ENCODE results near the gene CDK5RAP1.

CDK5RAP1 gene

DNA sequence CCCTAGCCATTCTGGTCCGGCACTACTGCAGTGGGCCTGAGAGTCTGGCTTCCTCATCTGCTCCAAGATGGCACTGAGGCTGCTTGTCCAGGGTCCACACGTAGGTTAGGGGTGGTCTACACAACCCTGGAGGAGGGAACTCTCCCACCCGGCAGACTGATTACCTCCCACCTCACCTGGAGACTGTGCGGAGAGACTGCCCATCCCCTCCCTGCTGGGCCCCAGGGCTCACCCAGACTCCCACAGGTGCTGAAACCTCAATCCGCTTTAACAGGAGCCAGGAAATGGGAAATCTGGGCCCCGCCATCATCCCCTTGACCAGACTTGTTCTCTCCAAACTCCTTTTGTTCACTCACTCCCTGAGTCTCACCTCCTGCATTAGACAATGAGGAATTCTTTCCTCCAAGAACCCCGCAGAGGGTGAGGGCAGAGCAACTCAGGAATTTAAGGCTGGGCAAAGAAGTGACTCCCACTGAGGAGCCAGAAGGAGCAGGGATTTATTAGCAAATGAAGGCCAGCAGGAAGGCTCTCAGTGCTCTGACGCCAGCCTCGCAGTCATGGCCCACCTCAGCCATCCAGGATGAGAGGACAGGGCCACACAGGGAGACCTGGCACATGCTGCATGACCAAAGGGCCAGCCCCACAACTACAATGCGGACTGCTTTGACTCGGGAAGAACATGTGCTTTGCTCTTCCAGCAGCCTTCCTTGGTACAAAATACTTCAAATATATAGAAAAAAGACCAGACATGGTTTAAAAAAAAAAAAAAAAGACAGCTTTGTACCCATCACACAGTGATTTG is 53.0 kb downstream of the CDK5RAP1 start:
- TF ChIP-seq, protein P1, sequence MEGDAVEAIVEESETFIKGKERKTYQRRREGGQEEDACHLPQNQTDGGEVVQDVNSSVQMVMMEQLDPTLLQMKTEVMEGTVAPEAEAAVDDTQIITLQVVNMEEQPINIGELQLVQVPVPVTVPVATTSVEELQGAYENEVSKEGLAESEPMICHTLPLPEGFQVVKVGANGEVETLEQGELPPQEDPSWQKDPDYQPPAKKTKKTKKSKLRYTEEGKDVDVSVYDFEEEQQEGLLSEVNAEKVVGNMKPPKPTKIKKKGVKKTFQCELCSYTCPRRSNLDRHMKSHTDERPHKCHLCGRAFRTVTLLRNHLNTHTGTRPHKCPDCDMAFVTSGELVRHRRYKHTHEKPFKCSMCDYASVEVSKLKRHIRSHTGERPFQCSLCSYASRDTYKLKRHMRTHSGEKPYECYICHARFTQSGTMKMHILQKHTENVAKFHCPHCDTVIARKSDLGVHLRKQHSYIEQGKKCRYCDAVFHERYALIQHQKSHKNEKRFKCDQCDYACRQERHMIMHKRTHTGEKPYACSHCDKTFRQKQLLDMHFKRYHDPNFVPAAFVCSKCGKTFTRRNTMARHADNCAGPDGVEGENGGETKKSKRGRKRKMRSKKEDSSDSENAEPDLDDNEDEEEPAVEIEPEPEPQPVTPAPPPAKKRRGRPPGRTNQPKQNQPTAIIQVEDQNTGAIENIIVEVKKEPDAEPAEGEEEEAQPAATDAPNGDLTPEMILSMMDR (IDR thresholded peaks at IDR 0.05; ENCODE audit: low read depth, low read length): no peak
- no peak overlapping the region for H3K4me3 ChIP-seq (ENCODE audit: low read depth, low read length)
- in situ Hi-C loops (cut with HindIII; ENCODE audit: low sequenced_read_pairs): no loop called here
- no peak for DNase-seq (ENCODE audit: low read depth, low spot score)

DNA sequence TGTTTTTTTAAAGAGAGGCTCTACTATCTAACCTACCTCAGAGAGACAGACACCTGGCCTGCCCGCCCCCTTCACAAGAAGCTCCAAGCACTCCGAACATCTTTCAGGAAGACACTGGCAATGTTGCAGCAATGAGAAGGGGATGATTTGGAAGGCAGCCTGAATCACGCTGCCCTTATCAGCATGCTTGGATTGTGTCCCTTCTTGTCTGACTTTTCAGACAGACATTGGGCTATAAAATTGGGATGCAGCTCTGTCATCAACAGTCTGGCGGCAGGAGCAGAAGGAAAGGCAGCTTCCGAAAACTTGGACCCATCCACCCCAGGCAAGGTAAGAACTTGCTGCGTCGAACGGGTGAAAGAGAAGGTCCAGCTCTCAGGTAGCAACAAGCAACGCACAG is 56.0 kb downstream of the CDK5RAP1 start:
- TF ChIP-seq, protein P1 (IDR thresholded peaks at IDR 0.05; ENCODE audit: low read depth, low read length): no peak
- DNase-seq (ENCODE audit: low read depth, low spot score): no peak
- no peak overlapping the region for H3K4me3 ChIP-seq (ENCODE audit: low read depth, low read length)
- in situ Hi-C loops (cut with HindIII; ENCODE audit: low sequenced_read_pairs): no loop called here

DNA sequence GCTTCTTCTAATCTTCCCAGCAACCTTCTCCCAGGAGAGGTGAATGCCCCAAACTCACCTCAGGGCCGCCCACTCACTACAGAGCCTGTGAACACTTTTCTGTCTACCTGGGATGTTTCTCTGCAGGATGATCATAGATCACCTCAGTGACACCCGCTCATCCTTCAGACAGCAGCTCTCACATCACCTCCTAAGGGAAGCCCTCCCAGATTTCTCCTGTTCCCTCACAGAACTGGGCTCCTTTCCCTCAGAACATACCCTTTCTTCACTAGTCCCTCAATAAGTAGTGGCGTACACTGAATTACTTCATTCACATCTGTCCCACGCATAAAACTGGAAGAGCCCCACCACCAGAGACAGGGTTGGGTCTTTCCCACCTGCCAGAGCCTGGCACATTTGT is 57.8 kb downstream of the CDK5RAP1 start:
- no peak for DNase-seq (ENCODE audit: low read depth, low spot score)
- TF ChIP-seq, protein P1 (IDR thresholded peaks at IDR 0.05; ENCODE audit: low read depth, low read length): no peak
- H3K4me3 ChIP-seq (ENCODE audit: low read depth, low read length): no peak overlapping the region
- in situ Hi-C loops (cut with HindIII; ENCODE audit: low sequenced_read_pairs): no loop called here

DNA sequence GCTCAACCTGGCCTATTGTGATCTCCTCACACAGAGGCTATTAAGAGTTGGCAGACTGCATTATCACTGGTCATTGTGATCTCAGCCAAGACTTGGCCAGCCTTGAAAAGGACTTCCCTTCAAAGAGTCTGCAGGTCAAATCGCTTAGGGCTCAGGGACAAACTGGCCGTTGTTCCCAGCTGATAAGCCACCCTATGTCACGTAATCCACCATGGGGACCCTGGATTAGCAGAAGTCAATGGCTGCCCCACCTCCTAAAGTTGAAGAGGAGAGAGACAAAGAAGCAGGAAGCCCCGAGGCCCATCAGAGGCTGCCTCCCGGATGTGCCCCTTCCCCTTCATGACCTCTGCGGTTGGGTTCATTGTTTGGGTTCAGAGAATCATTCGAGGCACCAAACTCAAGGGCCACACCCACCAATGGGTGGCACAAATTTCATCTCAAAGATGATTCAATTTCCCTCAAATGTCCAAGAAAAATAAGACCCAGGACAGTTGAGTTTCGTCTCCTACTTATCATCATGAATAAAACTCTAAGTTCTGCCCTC is 61.7 kb downstream of the CDK5RAP1 start:
- in situ Hi-C loops (cut with HindIII; ENCODE audit: low sequenced_read_pairs): no loop called here
- H3K4me3 ChIP-seq (ENCODE audit: low read depth, low read length): no peak overlapping the region
- TF ChIP-seq, protein P1 (IDR thresholded peaks at IDR 0.05; ENCODE audit: low read depth, low read length): no peak
- no peak for DNase-seq (ENCODE audit: low read depth, low spot score)

DNA sequence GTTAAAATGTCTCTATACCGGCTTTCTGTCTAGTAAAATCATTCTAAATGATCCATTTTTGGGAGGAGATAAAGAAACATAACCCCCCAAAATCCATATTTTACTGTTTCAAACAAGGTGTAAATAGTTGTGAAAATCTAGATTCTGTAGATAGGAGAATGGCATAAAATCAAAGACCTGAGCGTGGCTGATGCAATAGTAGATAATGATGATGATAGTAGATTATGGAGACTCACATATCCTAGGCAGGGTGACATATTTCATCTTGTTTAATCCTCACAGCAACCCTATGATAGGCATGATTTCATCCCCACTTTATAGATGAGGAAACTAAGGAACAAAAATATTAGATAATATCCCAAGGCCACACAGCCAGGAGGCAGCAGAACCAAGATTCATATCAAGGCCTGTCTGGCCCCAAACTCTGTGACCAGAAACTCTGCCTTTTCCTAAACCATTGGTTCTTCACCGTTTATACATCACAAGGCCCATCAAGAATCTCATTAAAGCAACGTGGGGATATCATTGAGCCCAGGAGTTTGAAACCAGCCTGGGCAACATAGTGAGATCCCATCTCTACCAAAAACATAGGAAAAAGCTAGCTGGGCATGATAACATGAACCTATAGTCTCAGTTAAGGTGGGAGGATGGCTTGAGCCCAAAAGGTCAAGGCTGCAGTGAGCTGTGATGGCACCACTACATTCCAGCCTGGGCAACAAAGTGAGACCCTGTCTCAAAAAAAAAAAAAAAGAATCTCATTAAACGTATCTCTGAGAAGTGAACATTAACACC is 62.7 kb downstream of the CDK5RAP1 start:
- no peak overlapping the region for H3K4me3 ChIP-seq (ENCODE audit: low read depth, low read length)
- DNase-seq (ENCODE audit: low read depth, low spot score): no peak
- TF ChIP-seq, protein P1 (IDR thresholded peaks at IDR 0.05; ENCODE audit: low read depth, low read length): no peak
- in situ Hi-C loops (cut with HindIII; ENCODE audit: low sequenced_read_pairs): no loop called here

DNA sequence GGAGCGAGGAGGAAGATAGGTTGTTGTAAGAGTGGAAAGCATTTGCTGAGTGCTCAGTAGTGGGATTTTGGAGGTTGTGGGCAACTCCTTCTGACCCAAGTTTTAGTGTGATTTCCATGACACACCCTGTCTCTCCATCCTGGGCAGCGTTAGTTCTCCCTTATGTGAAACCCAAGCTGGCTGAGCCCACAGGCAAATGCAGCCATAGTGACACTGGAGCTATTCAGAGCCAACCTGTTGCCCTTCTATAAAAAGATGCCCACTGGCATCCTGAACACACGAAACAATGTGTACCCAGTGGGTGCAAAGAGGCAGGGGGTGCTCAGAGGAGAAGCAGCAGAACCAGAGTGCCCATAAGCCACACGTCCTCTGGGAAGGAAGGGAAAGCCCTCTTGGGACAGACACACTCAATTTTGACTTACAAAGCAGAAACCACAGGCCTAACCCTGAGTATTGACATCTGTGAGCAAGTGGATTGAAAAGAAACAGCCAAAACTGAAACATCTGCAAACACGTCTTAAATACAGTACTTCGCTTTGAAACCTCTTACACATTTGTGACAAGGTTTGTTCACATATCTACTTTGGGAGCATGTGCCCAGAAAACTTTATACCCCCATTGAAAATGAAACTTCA is 63.7 kb downstream of the CDK5RAP1 start:
- in situ Hi-C loops (cut with HindIII; ENCODE audit: low sequenced_read_pairs): no loop called here
- H3K4me3 ChIP-seq (ENCODE audit: low read depth, low read length): no peak overlapping the region
- no peak for DNase-seq (ENCODE audit: low read depth, low spot score)
- TF ChIP-seq, protein P1 (IDR thresholded peaks at IDR 0.05; ENCODE audit: low read depth, low read length): no peak

Measured in astrocyte of the spinal cord (primary cell).